Mesodermal cell (in vitro differentiated cells): ENCODE data around the gene MUSK.
"Not testable (repeated sequence)": the region's sequence is repeated elsewhere in the genome, so short reads cannot be mapped to it uniquely, and the experiment has no call there.

ENCODE experiments used
- H3K27ac ChIP-seq: 2 replicates; pipeline ENCODE4 v1.7.0; 2013; ENCODE audit warnings: mild to moderate bottlenecking, low read depth, low read length, moderate library complexity; ENCODE audit not compliant: severe bottlenecking
- H3K36me3 ChIP-seq: 2 replicates; pipeline ENCODE4 v1.7.1; 2013; ENCODE audit warnings: mild to moderate bottlenecking, low read length, moderate library complexity; ENCODE audit not compliant: control insufficient read depth, insufficient read depth
- H3K4me1 ChIP-seq: one replicate; pipeline ENCODE4 v1.7.1; 2013; ENCODE audit warnings: mild to moderate bottlenecking, low read length; ENCODE audit not compliant: insufficient read depth, control insufficient read depth, poor library complexity, severe bottlenecking
- H3K4me3 ChIP-seq: 2 replicates; pipeline ENCODE4 v1.7.0; 2013; ENCODE audit warnings: low read length, control low read depth, mild to moderate bottlenecking; ENCODE audit not compliant: insufficient read depth, poor library complexity, severe bottlenecking; ENCODE audit errors: extremely low read depth
- H3K9me3 ChIP-seq: 2 replicates; pipeline ENCODE4 v1.7.1; 2013; ENCODE audit warnings: mild to moderate bottlenecking, low read length, moderate library complexity; ENCODE audit not compliant: control insufficient read depth
- WGBS, 2 experiments: methylation state at CpG; one replicate each; pipeline ENCODE4 v1.1.5; 2013; ENCODE audit warnings: missing lambda C conversion rate in 2 of 2; ENCODE audit not compliant: insufficient coverage in 2 of 2; 5-methylcytosine and 5-hydroxymethylcytosine counted together

The MUSK gene

DNA sequence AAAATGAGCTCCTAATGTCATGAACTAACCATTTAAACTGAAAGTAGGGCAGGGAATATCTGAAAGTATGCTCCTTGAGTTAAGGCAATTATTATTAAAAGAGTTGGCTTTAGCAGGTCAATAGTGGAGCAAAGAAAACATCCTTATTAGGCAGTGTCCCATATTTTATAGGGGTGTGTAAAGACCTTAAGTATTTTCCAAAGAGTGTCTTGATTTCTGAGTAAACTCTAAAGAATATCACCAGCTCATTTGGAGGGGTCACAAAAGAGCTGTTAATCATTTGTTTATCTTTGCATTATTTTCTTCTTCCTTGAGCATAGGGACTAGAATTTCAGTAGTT, 109.3 kb downstream of the MUSK start:
- Histone ChIP-seq H3K4me3 (no peak overlapping the region), H3K9me3 (no peaks in the 10 kb centered on the region), H3K27ac (no peak overlapping the region), H3K4me1 (no peaks in the 10 kb centered on the region), H3K36me3 (no peaks in the 10 kb centered on the region)

- no peak overlapping the region for H3K4me3 ChIP-seq
- no peaks in the 10 kb centered on the region for H3K4me1 ChIP-seq
- no peak overlapping the region for H3K27ac ChIP-seq
- no peaks in the 10 kb centered on the region for H3K9me3 ChIP-seq
- no peaks in the 10 kb centered on the region for H3K36me3 ChIP-seq
- 90 to 98% methylated on average over 4 of the region's 5 CpGs for WGBS, 2 experiments
Measured at GRCh38 chr9:110782701-110783100, 114.1 kb downstream of the MUSK start.

GRCh38 chr9:110784309-110784708, 115.7 kb downstream of the MUSK start:
- H3K27ac ChIP-seq, result no peak overlapping the region
- no peaks in the 10 kb centered on the region for H3K36me3 ChIP-seq
- no peaks in the 10 kb centered on the region for H3K9me3 ChIP-seq
- H3K4me1 ChIP-seq, result no peaks in the 10 kb centered on the region
- no peak overlapping the region for H3K4me3 ChIP-seq
- no CpG with 5 or more reads among the region's 1 CpG for WGBS, 2 experiments

- H3K36me3 ChIP-seq, result no peaks in the 10 kb centered on the region
- 80% methylated on average over 1 of the region's 1 CpG; no CpG with 5 or more reads in 1 of the 2 experiments for WGBS, 2 experiments
- H3K4me1 ChIP-seq, result no peaks in the 10 kb centered on the region
- H3K27ac ChIP-seq, result no peak overlapping the region
- no peaks in the 10 kb centered on the region for H3K9me3 ChIP-seq
- H3K4me3 ChIP-seq, result no peak overlapping the region
Measured at GRCh38 chr9:110785166-110785565, 116.6 kb downstream of the MUSK start.

DNA sequence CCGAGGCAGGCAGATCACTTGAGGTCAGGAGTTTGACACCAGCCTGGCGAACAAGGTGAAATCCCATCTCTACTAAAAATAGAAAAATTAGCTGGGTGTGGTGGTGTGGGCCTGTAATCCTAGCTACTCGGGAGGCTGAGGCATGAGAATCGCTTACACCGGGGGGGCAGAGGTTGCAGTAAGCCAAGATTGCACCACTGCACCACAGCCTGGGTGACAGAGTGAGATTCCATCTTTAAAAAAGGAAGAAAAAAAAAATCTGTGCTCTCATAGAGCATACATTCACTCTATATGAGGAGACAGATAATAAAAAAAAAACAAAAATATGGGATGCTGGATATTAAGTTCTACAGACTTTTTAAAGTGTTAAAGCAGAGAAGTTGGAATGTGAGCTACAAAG, 119.8 kb downstream of the MUSK start:
- not testable (repeated sequence) for H3K4me1 ChIP-seq, H3K9me3 ChIP-seq, H3K4me3 ChIP-seq, H3K36me3 ChIP-seq, H3K27ac ChIP-seq
- 90% methylated on average over 3 of the region's 5 CpGs; no CpG with 5 or more reads in 1 of the 2 experiments for WGBS, 2 experiments

- H3K9me3 ChIP-seq, result no peaks in the 10 kb centered on the region
- no peaks in the 10 kb centered on the region for H3K4me1 ChIP-seq
- H3K27ac ChIP-seq, result no peak overlapping the region
- no peak overlapping the region for H3K4me3 ChIP-seq
- H3K36me3 ChIP-seq, result no peaks in the 10 kb centered on the region
Measured at GRCh38 chr9:110788871-110789270, 120.3 kb downstream of the MUSK start.

DNA sequence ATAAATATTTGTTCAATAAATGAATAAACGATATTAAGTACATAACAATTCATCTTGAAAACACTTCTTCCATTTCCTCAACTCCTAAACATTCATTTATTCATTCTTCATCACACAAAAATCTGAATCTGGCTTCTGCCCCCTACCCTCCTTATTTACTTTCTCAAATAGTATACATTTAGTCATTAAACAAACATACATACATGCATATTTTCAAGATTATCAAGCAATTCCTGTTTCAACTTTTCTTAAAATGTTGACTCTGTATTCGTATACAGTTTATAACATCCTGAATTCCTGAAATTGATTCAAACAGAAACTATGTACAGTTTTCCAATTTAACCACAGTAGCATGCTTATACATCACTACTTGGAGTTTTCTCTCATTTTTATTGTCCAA, 129.0 kb downstream of the MUSK start:
- WGBS, 2 experiments, result 0 to 50% methylated on average over 1 to 2 of the region's 2 CpGs

DNA sequence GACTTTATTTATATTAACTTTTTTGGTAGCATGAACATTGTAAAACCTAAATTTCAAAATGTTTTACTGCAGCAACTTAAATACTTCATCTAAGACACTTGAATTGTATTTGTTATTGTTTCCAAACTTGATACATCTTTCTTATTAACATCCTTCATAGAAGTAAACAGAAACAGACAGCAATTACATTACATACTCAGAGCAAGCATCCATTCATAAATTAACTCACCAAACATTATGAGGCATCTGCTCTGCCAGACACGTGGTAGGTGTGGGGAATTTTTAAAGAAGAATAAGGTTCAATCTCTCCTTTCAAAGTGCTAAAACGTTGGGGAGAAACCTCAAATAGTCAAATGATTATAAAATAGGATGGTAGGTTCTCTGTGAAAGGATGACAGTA, 130.8 kb downstream of the MUSK start:
- H3K9me3 ChIP-seq, result no peaks in the 10 kb centered on the region
- H3K27ac ChIP-seq, result no peak overlapping the region
- H3K4me1 ChIP-seq, result no peaks in the 10 kb centered on the region
- 20 to 40% methylated on average over 1 of the region's 2 CpGs for WGBS, 2 experiments
- H3K36me3 ChIP-seq, result no peaks in the 10 kb centered on the region
- no peak overlapping the region for H3K4me3 ChIP-seq

More for the DNA sequence above, 129.0 kb downstream of the MUSK start:
- Histone ChIP-seq H3K36me3 (no peaks in the 10 kb centered on the region), H3K9me3 (no peaks in the 10 kb centered on the region), H3K27ac (no peak overlapping the region), H3K4me3 (no peak overlapping the region), H3K4me1 (no peaks in the 10 kb centered on the region)

DNA sequence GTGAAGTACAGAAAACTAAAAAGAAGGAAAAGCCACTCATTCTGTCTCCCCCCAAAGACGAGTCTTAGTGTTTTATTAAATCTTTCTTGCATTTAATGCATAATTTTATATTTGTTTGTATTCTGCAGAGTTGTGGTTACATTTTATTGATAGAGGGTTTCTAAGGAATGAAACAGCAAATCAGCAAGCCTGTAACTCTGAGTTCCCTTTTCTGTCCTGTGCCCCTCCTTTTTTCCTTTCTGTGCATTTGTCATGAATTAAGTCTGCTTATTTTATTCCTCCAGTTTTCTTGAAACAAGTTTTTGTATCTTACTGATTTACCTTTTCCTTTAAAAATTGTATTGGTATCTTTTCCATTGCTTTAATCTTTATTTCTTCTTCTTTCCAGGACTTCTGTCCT, 132.8 kb downstream of the MUSK start:
- Histone ChIP-seq H3K9me3 (no peaks in the 10 kb centered on the region), H3K27ac (no peak overlapping the region), H3K4me3 (no peak overlapping the region), H3K36me3 (no peaks in the 10 kb centered on the region), H3K4me1 (no peaks in the 10 kb centered on the region)
- no CpG with 5 or more reads among the region's 1 CpG for WGBS, 2 experiments

DNA sequence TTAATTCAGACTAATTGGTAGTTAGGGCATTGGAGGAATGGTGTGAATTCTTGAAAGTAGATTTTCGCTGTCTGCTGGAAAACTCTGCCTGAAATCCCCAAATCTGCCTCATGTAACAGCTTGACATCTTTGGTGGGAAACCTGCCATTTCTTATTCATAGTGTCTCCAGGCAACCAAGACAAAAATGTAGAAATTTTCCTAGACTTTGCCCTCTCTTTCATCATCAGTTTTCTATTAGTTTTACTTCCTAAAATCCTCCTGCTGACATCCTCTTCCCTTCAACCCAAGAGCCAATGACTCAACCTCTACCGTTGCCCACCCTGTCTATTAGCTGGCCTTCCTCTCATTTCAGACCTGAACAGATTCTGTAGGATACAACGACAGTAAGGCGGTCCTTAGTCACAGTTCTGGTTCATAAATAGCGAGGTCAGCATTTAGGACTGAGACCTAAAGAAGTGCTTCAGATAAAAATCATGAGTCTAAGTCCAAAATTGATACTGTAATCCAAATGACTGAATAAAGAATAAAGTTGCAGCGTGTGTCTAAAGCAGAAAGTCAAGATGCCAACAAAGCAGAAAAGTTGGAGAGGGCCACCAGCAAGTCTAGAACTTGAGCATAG, 133.9 kb downstream of the MUSK start:
- H3K27ac ChIP-seq, result no peak overlapping the region
- no peak overlapping the region for H3K4me3 ChIP-seq
- no peaks in the 10 kb centered on the region for H3K36me3 ChIP-seq
- no peaks in the 10 kb centered on the region for H3K9me3 ChIP-seq
- no peaks in the 10 kb centered on the region for H3K4me1 ChIP-seq
- WGBS, 2 experiments, result 85 to 86% methylated on average over 5 to 6 of the region's 6 CpGs

DNA sequence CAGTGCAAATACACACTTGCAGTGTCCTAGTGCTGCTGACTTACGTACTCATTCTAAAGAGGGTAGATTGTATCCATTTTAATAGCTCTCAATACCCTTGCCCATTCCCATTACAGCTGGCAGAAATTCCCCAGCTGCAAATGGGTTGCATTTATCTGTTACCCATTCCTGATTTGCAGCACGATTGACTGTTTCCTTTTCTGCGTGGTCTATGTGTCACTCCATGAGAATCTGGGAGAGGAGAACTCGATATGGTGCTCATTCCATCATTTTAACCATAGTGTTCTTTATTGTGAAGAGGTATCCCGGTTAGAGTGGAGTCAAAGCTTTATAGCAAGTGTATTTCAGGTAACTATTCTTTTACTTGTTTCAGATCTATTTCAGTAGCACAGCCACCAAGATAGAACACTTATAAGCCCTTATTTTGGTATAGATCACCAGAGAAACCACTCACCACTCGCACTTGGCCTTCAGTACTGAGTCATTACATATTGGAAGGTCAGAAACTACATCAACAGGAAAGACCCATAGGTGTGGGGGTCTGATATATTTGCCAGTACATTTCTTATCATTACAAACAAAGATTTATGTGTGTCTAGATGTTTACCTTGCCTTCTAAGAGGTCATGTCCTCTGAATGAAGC, 139.5 kb downstream of the MUSK start:
- 93 to 100% methylated on average over 1 to 2 of the region's 6 CpGs for WGBS, 2 experiments
- Histone ChIP-seq H3K4me1 (no peaks in the 10 kb centered on the region), H3K9me3 (no peaks in the 10 kb centered on the region), H3K36me3 (no peaks in the 10 kb centered on the region), H3K27ac (no peak overlapping the region), H3K4me3 (no peak overlapping the region)
